ENCODE data around the gene MADD.

Gene MADD

GRCh38 chr11:47342036-47342803 lies 72.3 kb downstream of the MADD start:
- no peak for DNase-seq

- no peak for DNase-seq
Observed at GRCh38 chr11:47342854-47343253, 72.9 kb downstream of the MADD start.

GRCh38 chr11:47345890-47346563 lies 76.1 kb downstream of the MADD start:
- no peak for DNase-seq

GRCh38 chr11:47347137-47347536 lies 77.2 kb downstream of the MADD start:
- DNase-seq: no peak

- DNase-seq: no peak
Observed at GRCh38 chr11:47348131-47348802, 78.3 kb downstream of the MADD start.

- peak; percentile 16 for DNase-seq
Observed at GRCh38 chr11:47348859-47349258, 78.9 kb downstream of the MADD start.

- DNase-seq: no peak
Observed at GRCh38 chr11:47349521-47350095, 79.7 kb downstream of the MADD start.

GRCh38 chr11:47350315-47350714 lies 80.4 kb downstream of the MADD start:
- DNase-seq: no peak

GRCh38 chr11:47351156-47352126 lies 81.5 kb downstream of the MADD start:
- no peak for DNase-seq

- DNase-seq: no peak
Observed at GRCh38 chr11:47352556-47352955, 82.6 kb downstream of the MADD start, which contains the start of gene MYBPC3. MYBPC3 (minus strand) TSS chr11:47352702; CDS start chr11:47352647, 55 bp downstream.

GRCh38 chr11:47353978-47354774 lies 84.2 kb downstream of the MADD start:
- no peak for DNase-seq

- DNase-seq: peak; percentile 9
Observed at GRCh38 chr11:47354913-47355282, 85.0 kb downstream of the MADD start.

- DNase-seq: peak; percentile 87
Observed at GRCh38 chr11:47355283-47356128, 85.6 kb downstream of the MADD start.

GRCh38 chr11:47356129-47356997 lies 86.4 kb downstream of the MADD start:
- DNase-seq: no peak

- DNase-seq: no peak
Observed at GRCh38 chr11:47356998-47357329, 87.0 kb downstream of the MADD start.

GRCh38 chr11:47357985-47358730 lies 88.2 kb downstream of the MADD start:
- no peak for DNase-seq

GRCh38 chr11:47358731-47359051 lies 88.8 kb downstream of the MADD start:
- DNase-seq: no peak

- DNase-seq: no peak
Observed at GRCh38 chr11:47359162-47359561, 89.2 kb downstream of the MADD start.

- no peak for DNase-seq
Observed at GRCh38 chr11:47359586-47359985, 89.7 kb downstream of the MADD start.
